H9 (cell line): Measurements from ENCODE around the gene ARHGEF16. TPM values are rescaled to one million over a fixed set of nuclear protein-coding genes. Genes with fewer than 3 reads are reported as not detected.

ENCODE experiments used
- DNase-seq: peaks from one replicate; pipeline ENCODE4 v3.0.0-alpha.2; 2017
- H2AFZ ChIP-seq: one replicate; pipeline ENCODE4 v1.6.1; 2013; ENCODE audit warnings: mild to moderate bottlenecking, low read length, control low read depth, moderate library complexity
- H2AK5ac ChIP-seq: 2 replicates; pipeline ENCODE4 v1.6.1; 2013; ENCODE audit warnings: low read length, control low read depth, mixed read lengths; ENCODE audit not compliant: insufficient read length
- H2BK120ac ChIP-seq: one replicate; pipeline ENCODE4 v1.6.1; 2013; ENCODE audit warnings: low read depth, mild to moderate bottlenecking, low read length, control low read depth, inconsistent platforms; ENCODE audit not compliant: poor library complexity, severe bottlenecking
- H2BK12ac ChIP-seq: 2 replicates; pipeline ENCODE4 v1.6.1; 2013; ENCODE audit warnings: low read length, control low read depth, mixed read lengths, low read depth; ENCODE audit not compliant: insufficient read length
- H2BK15ac ChIP-seq: 2 replicates; pipeline ENCODE4 v1.6.1; 2013; ENCODE audit warnings: low read depth, low read length, control low read depth
- H2BK20ac ChIP-seq: one replicate; pipeline ENCODE4 v1.6.1; 2013; ENCODE audit warnings: low read depth, mild to moderate bottlenecking, low read length, control low read depth, inconsistent platforms; ENCODE audit not compliant: poor library complexity, severe bottlenecking
- H2BK5ac ChIP-seq: 2 replicates; pipeline ENCODE4 v1.6.1; 2013; ENCODE audit warnings: low read length, control low read depth, mixed read lengths; ENCODE audit not compliant: insufficient read length
- H3K14ac ChIP-seq: 2 replicates; pipeline ENCODE4 v1.6.1; 2013; ENCODE audit warnings: low read length, control low read depth; ENCODE audit not compliant: insufficient read depth
- H3K18ac ChIP-seq: 2 replicates; pipeline ENCODE4 v1.6.1; 2013; ENCODE audit warnings: low read depth, mild to moderate bottlenecking, mixed read lengths, low read length, control low read depth; ENCODE audit not compliant: insufficient read length
- H3K23ac ChIP-seq: 2 replicates; pipeline ENCODE4 v1.6.1; 2013; ENCODE audit warnings: low read length, control low read depth, mixed read lengths, low read depth; ENCODE audit not compliant: insufficient read length
- H3K23me2 ChIP-seq: 2 replicates; pipeline ENCODE4 v1.6.1; 2013; ENCODE audit warnings: low read depth, mild to moderate bottlenecking, mixed read lengths, low read length, control low read depth; ENCODE audit not compliant: insufficient read length, poor library complexity, severe bottlenecking
- H3K27ac ChIP-seq: 2 replicates; pipeline ENCODE4 v1.5.1; 2013; ENCODE audit warnings: low read length, control low read depth, mixed read lengths, low read depth; ENCODE audit not compliant: insufficient read length
- H3K27me3 ChIP-seq: 2 replicates; pipeline ENCODE4 v1.6.1; 2013; ENCODE audit warnings: low read length, control low read depth, inconsistent platforms; ENCODE audit not compliant: insufficient read depth
- H3K4ac ChIP-seq: 2 replicates; pipeline ENCODE4 v1.6.1; 2013; ENCODE audit warnings: low read depth, mild to moderate bottlenecking, control low read depth, inconsistent platforms, low read length, moderate library complexity
- H3K4me1 ChIP-seq: 2 replicates; pipeline ENCODE4 v1.6.1; 2013; ENCODE audit warnings: low read length, control low read depth, inconsistent platforms; ENCODE audit not compliant: insufficient read depth
- H3K4me2 ChIP-seq: 2 replicates; pipeline ENCODE4 v1.6.1; 2013; ENCODE audit warnings: low read length, control low read depth, mixed read lengths; ENCODE audit not compliant: insufficient read length, insufficient read depth
- H3K56ac ChIP-seq: 2 replicates; pipeline ENCODE4 v1.6.1; 2013; ENCODE audit warnings: low read depth, mild to moderate bottlenecking, mixed read lengths, low read length, control low read depth; ENCODE audit not compliant: insufficient read length
- H3K79me1 ChIP-seq: 2 replicates; pipeline ENCODE4 v1.6.1; 2013; ENCODE audit warnings: low read depth, mild to moderate bottlenecking, moderate library complexity, low read length, control low read depth, inconsistent platforms; ENCODE audit not compliant: insufficient read depth, poor library complexity, severe bottlenecking
- H3K79me2 ChIP-seq: 2 replicates; pipeline ENCODE4 v1.6.1; 2013; ENCODE audit warnings: low read length, control low read depth, inconsistent platforms; ENCODE audit not compliant: insufficient read depth
- H3K9ac ChIP-seq: 2 replicates; pipeline ENCODE4 v1.6.1; 2013; ENCODE audit warnings: low read length, control low read depth, mixed read lengths; ENCODE audit not compliant: insufficient read length; ENCODE audit errors: extremely low read depth
- H3K9me3 ChIP-seq: one replicate; pipeline ENCODE4 v1.6.1; 2013; ENCODE audit warnings: low read depth, low read length, inconsistent platforms; ENCODE audit not compliant: control insufficient read depth
- H3T11ph ChIP-seq: one replicate; pipeline ENCODE4 v1.6.1; 2013; ENCODE audit warnings: mild to moderate bottlenecking, low read length, control low read depth, inconsistent platforms
- H4K20me1 ChIP-seq: one replicate; pipeline ENCODE4 v1.6.1; 2013; ENCODE audit not compliant: control insufficient read depth, insufficient read length, insufficient read depth
- H4K5ac ChIP-seq: 2 replicates; pipeline ENCODE4 v1.6.1; 2013; ENCODE audit warnings: low read depth, mild to moderate bottlenecking, mixed read lengths, low read length, control low read depth; ENCODE audit not compliant: insufficient read length
- H4K8ac ChIP-seq: replicated peaks from 2 replicates; pipeline ENCODE4 v1.6.1; 2013; ENCODE audit warnings: low read length, control low read depth, mixed read lengths, low read depth; ENCODE audit not compliant: insufficient read length
- H4K91ac ChIP-seq: 2 replicates; pipeline ENCODE4 v1.6.1; 2013; ENCODE audit warnings: low read depth, mild to moderate bottlenecking, moderate library complexity, mixed read lengths, low read length, control low read depth; ENCODE audit not compliant: insufficient read length
- H3K27ac Mint-ChIP-seq, 3 experiments: 2 replicates in 2 of 3; 3 replicates in 1 of 3; pipeline ENCODE4 v1.8.0; 2020 to 2021; ENCODE audit warnings: mixed read lengths in 3 of 3, mild to moderate bottlenecking in 1 of 3, moderate library complexity in 1 of 3
- H3K27me3 Mint-ChIP-seq: 2 replicates; pipeline ENCODE4 v1.8.0; 2021; ENCODE audit warnings: low read depth, mild to moderate bottlenecking, moderate library complexity, mixed read lengths
- H3K36me3 Mint-ChIP-seq, 3 experiments: 2 replicates in 2 of 3; 3 replicates in 1 of 3; pipeline ENCODE4 v1.8.0; 2020 to 2021; ENCODE audit warnings: low read depth in 3 of 3, mixed read lengths in 3 of 3; ENCODE audit not compliant: insufficient read depth in 1 of 3
- H3K4me1 Mint-ChIP-seq, 2 experiments: 2 replicates each; pipeline ENCODE4 v1.8.0; 2020; ENCODE audit warnings: mixed read lengths in 2 of 2
- H3K4me3 Mint-ChIP-seq, 2 experiments: 2 replicates in 1 of 2; 3 replicates in 1 of 2; pipeline ENCODE4 v1.8.0; 2020 to 2021; ENCODE audit warnings: mild to moderate bottlenecking in 2 of 2, mixed read lengths in 2 of 2, moderate library complexity in 1 of 2
- H3K9me3 Mint-ChIP-seq, 2 experiments: 2 replicates in 1 of 2; 3 replicates in 1 of 2; pipeline ENCODE4 v1.8.0; 2020; ENCODE audit warnings: mild to moderate bottlenecking in 2 of 2, mixed read lengths in 2 of 2, moderate library complexity in 1 of 2
- whole genome bisulfite sequencing: extraction: QIAGEN DNeasy Blood & Tissue Kit; methylation state at CpG from one replicate; pipeline ENCODE4 v1.1.7; 2013; ENCODE audit warnings: missing lambda C conversion rate, low lambda C conversion rate, mixed read lengths; ENCODE audit not compliant: insufficient read length; ENCODE audit errors: extremely low coverage; 5-methylcytosine and 5-hydroxymethylcytosine counted together
- total RNA-seq: library from RNA; stranded (reverse); gene quantifications from 2 replicates; pipeline ENCODE4 v1.2.1, GENCODE V29; 2021
- TF ChIP-seq, protein P1 (sequence below): fragments of 200-600 bp; sonication (generic); conservative IDR thresholded peaks from 3 replicates; pipeline ENCODE4 v1.8.0; 2021; ENCODE audit warnings: antibody characterized with exemption, mild to moderate bottlenecking

The ARHGEF16 gene
- total RNA-seq, 1 experiment from 2014 or later = 48.5 TPM

- Histone ChIP-seq H3K9me3 (no peaks in the 10 kb centered on the region), H2AK5ac (no peak overlapping the region), H3K18ac (no peak overlapping the region), H3K27ac (no peak overlapping the region), H4K91ac (no peak overlapping the region), H3K4me1 (no peaks in the 10 kb centered on the region), H2BK12ac (no peak overlapping the region), H3K4ac (no peak overlapping the region), H3K27me3 (no peaks in the 10 kb centered on the region), H4K20me1 (no peaks in the 10 kb centered on the region), H2BK5ac (no peak overlapping the region), H3K4me2 (no peak overlapping the region), H3K14ac (no peak overlapping the region), H3T11ph (no peak overlapping the region), H3K79me1 (peaks cover 7% of the 10 kb centered on the region), H3K23ac (no peak overlapping the region), H2BK20ac (no peak overlapping the region), H2BK15ac (no peak overlapping the region), H3K79me2 (no peaks in the 10 kb centered on the region; the same call in 1 of the 2 replicates), H4K5ac (no peak overlapping the region), H2BK120ac (no peak overlapping the region), H3K9ac (no peak overlapping the region), H3K56ac (no peak overlapping the region), H3K23me2 (peaks cover 3% of the 10 kb centered on the region), H4K8ac (no peak overlapping the region), H2AFZ (no peak overlapping the region)
- no peak overlapping the region; a peak in 1 of 5 replicates for H3K4me3 Mint-ChIP-seq
- TF ChIP-seq, protein P1, sequence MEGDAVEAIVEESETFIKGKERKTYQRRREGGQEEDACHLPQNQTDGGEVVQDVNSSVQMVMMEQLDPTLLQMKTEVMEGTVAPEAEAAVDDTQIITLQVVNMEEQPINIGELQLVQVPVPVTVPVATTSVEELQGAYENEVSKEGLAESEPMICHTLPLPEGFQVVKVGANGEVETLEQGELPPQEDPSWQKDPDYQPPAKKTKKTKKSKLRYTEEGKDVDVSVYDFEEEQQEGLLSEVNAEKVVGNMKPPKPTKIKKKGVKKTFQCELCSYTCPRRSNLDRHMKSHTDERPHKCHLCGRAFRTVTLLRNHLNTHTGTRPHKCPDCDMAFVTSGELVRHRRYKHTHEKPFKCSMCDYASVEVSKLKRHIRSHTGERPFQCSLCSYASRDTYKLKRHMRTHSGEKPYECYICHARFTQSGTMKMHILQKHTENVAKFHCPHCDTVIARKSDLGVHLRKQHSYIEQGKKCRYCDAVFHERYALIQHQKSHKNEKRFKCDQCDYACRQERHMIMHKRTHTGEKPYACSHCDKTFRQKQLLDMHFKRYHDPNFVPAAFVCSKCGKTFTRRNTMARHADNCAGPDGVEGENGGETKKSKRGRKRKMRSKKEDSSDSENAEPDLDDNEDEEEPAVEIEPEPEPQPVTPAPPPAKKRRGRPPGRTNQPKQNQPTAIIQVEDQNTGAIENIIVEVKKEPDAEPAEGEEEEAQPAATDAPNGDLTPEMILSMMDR = no peak
- no peak for DNase-seq
- peaks cover 0 to 4% of the 10 kb centered on the region in 2 experiments; a peak in 2 of 5 replicates for H3K9me3 Mint-ChIP-seq
- WGBS = no CpG with 5 or more reads among the region's 5 CpGs
- H3K36me3 Mint-ChIP-seq = peaks cover 0 to 5% (median 4%) of the 10 kb centered on the region in 3 experiments; a peak in 2 of 7 replicates
- H3K27ac Mint-ChIP-seq = no peak overlapping the region
- H3K4me1 Mint-ChIP-seq = peaks cover 9 to 17% of the 10 kb centered on the region in 2 experiments; a peak in 3 of 4 replicates
- peaks cover 13% of the 10 kb centered on the region for H3K27me3 Mint-ChIP-seq
Observed at GRCh38 chr1:3452866-3453175, 1.6 kb upstream of the ARHGEF16 start.
